ENCODE results near the gene CDKN2A. TPM values are rescaled to one million over a fixed set of nuclear protein-coding genes. Genes with fewer than 3 reads are reported as not detected.
A peak's percentile ranks its signal among the peaks of the same experiment; 100 is the strongest.

Gene CDKN2A
- 1 to 10 TPM in 1 of 12 donors, under 1 TPM in 5, not detected in 6; 0.24 to 1.6 (median 0.37) TPM for polyA plus RNA-seq (ENCODE audit: insufficient read length in 12 of 12)
- long read RNA-seq, donor 1, partial matches to known transcripts: 0 of 4 reads
- long read RNA-seq, donor 1, other reads (novel, unspliced or antisense): 0 of 4 reads
- long read RNA-seq, donor 2: 0 reads
- long read RNA-seq, donor 3: 0 reads
- long read RNA-seq, donor 4: 0 reads
- long read RNA-seq, donor 5: 0 reads
- long read RNA-seq, donor 6: 0 reads
- long read RNA-seq, donor 7: 0 reads
- long read RNA-seq, donor 8: 0 reads
- long read RNA-seq, donor 9, partial matches to known transcripts: 0 of 1 reads
- long read RNA-seq, donor 9, other reads (novel, unspliced or antisense): 0 of 1 reads
- long read RNA-seq, donor 10: 0 reads
- long read RNA-seq, donor 11: 0 reads

- DNase-seq: no peak
These were observed at the start of gene CDKN2A for GRCh38 chr9:21993893-21994555. TSS of gene CDKN2A (minus strand) at chr9:21994392.

GRCh38 chr9:22043928-22044327, 49.7 kb upstream of the CDKN2A start:
- DNase-seq: no peak

- DNase-seq: no peak
These were observed 47.6 kb upstream of the CDKN2A start for GRCh38 chr9:22041775-22042174.

- DNase-seq: no peak
These were observed 47.2 kb upstream of the CDKN2A start for GRCh38 chr9:22041344-22041743.

GRCh38 chr9:22040760-22041159, 46.6 kb upstream of the CDKN2A start:
- DNase-seq: no peak

GRCh38 chr9:22039258-22039657, 45.1 kb upstream of the CDKN2A start:
- no peak for DNase-seq

GRCh38 chr9:22037954-22038690, 43.9 kb upstream of the CDKN2A start:
- no peak for DNase-seq

- DNase-seq: no peak
These were observed 42.9 kb upstream of the CDKN2A start for GRCh38 chr9:22036866-22037626.

GRCh38 chr9:22035591-22036011, 41.4 kb upstream of the CDKN2A start:
- DNase-seq: no peak

- no peak for DNase-seq
These were observed 38.9 kb upstream of the CDKN2A start for GRCh38 chr9:22033012-22033630.

- DNase-seq: no peak
These were observed 37.6 kb upstream of the CDKN2A start for GRCh38 chr9:22031655-22032411.

- DNase-seq: no peak
These were observed 36.0 kb upstream of the CDKN2A start for GRCh38 chr9:22030101-22030598.

- no peak for DNase-seq
These were observed 35.0 kb upstream of the CDKN2A start for GRCh38 chr9:22029231-22029630.

- no peak for DNase-seq
These were observed 34.2 kb upstream of the CDKN2A start for GRCh38 chr9:22028394-22028793.

GRCh38 chr9:22026696-22027095, 32.5 kb upstream of the CDKN2A start:
- DNase-seq: no peak

- DNase-seq: no peak
These were observed 28.2 kb upstream of the CDKN2A start for GRCh38 chr9:22022396-22022795.

GRCh38 chr9:22010866-22011625, 16.9 kb upstream of the CDKN2A start:
- DNase-seq: peak; percentile 67

- no peak for DNase-seq
These were observed 15.3 kb upstream of the CDKN2A start for GRCh38 chr9:22009506-22009867.

- peak; percentile 84 for DNase-seq
These were observed 14.7 kb upstream of the CDKN2A start, which contains the start of gene CDKN2B for GRCh38 chr9:22008717-22009505. TSS of gene CDKN2B (minus strand) at chr9:22009305. CDS start at chr9:22008953, 352 bp downstream.

All from muscle of arm (tissue), 14 donors.